Liver (tissue), 9 donors: ENCODE data around the gene MTARC2. TPM values are rescaled to one million over a fixed set of nuclear protein-coding genes. Genes with fewer than 3 reads are reported as not detected.

Experiments
- DNase-seq: peaks from one replicate; pipeline ENCODE4 v3.0.0-alpha.2; 2017; ENCODE audit warnings: low spot score
- H3K27ac ChIP-seq, 2 donors: one replicate each; pipeline ENCODE4 v1.7.0; 2013; ENCODE audit warnings: inconsistent platforms in 2 of 2, low read length in 2 of 2, control low read depth in 1 of 2, low read depth in 1 of 2, mild to moderate bottlenecking in 1 of 2
- H3K27me3 ChIP-seq, 4 donors: one replicate each; pipeline versions ENCODE4 v1.6.1 to v1.7.0; 2013; ENCODE audit warnings: low read length in 3 of 4, inconsistent platforms in 1 of 4, mild to moderate bottlenecking in 1 of 4, moderate library complexity in 1 of 4; ENCODE audit not compliant: control insufficient read depth in 4 of 4, insufficient read depth in 4 of 4
- H3K36me3 ChIP-seq, 4 donors: one replicate each; pipeline versions ENCODE4 v1.6.1 to v1.7.0; 2013; ENCODE audit warnings: low read length in 3 of 4, mild to moderate bottlenecking in 3 of 4, low read depth in 1 of 4, moderate library complexity in 1 of 4; ENCODE audit not compliant: control insufficient read depth in 4 of 4, insufficient read depth in 3 of 4
- H3K4me1 ChIP-seq, 4 donors: one replicate each; pipeline versions ENCODE4 v1.6.1 to v1.7.0; 2013; ENCODE audit warnings: low read length in 3 of 4, mild to moderate bottlenecking in 3 of 4, moderate library complexity in 1 of 4; ENCODE audit not compliant: control insufficient read depth in 4 of 4, insufficient read depth in 4 of 4
- H3K4me3 ChIP-seq, 3 donors: one replicate each; pipeline versions ENCODE4 v1.6.1 to v1.7.0; 2013; ENCODE audit warnings: low read length in 3 of 3, control low read depth in 1 of 3, low read depth in 1 of 3, mild to moderate bottlenecking in 1 of 3
- H3K9ac ChIP-seq, 2 donors: one replicate each; pipeline ENCODE4 v1.7.0; 2013; ENCODE audit warnings: low read length in 2 of 2, mild to moderate bottlenecking in 2 of 2, moderate library complexity in 2 of 2, control low read depth in 1 of 2, low read depth in 1 of 2
- H3K9me3 ChIP-seq, 4 donors: one replicate each; pipeline versions ENCODE4 v1.6.1 to v1.7.0; 2013; ENCODE audit warnings: low read length in 3 of 4; ENCODE audit not compliant: control insufficient read depth in 4 of 4
- EGR1 ChIP-seq, 2 donors: IDR thresholded peaks; 2 replicates each; pipeline ENCODE4 v1.6.1; 2016 to 2018; ENCODE audit warnings: antibody characterized with exemption in 2 of 2, low read depth in 2 of 2
- FOXA1 ChIP-seq: IDR thresholded peaks from 2 replicates; pipeline ENCODE4 v1.6.1; 2016; ENCODE audit warnings: antibody characterized with exemption
- FOXA2 ChIP-seq: IDR thresholded peaks from 2 replicates; pipeline ENCODE4 v1.6.1; 2016; ENCODE audit warnings: antibody characterized with exemption
- GABPA ChIP-seq, 2 donors: IDR thresholded peaks in 1 of 2; conservative IDR thresholded peaks in 1 of 2; 2 replicates each; pipeline ENCODE4 v1.6.1; 2016; ENCODE audit warnings: antibody characterized with exemption in 2 of 2, mild to moderate bottlenecking in 1 of 2, moderate library complexity in 1 of 2
- HNF4A ChIP-seq, 2 donors: conservative IDR thresholded peaks; 2 replicates each; pipeline ENCODE4 v1.6.1; 2016; ENCODE audit warnings: antibody characterized with exemption in 2 of 2, mild to moderate bottlenecking in 2 of 2
- HNF4G ChIP-seq: IDR thresholded peaks from 2 replicates; pipeline ENCODE4 v1.6.1; 2016; ENCODE audit warnings: antibody characterized with exemption
- JUND ChIP-seq, 2 donors: IDR thresholded peaks; 2 replicates each; pipeline ENCODE4 v1.6.1; 2016; ENCODE audit warnings: antibody characterized with exemption in 2 of 2
- NR2F2 ChIP-seq: IDR thresholded peaks from 2 replicates; pipeline ENCODE4 v1.6.1; 2016; ENCODE audit warnings: antibody characterized with exemption
- RAD21 ChIP-seq, 2 donors: IDR thresholded peaks; 2 replicates each; pipeline ENCODE4 v1.6.1; 2016; ENCODE audit warnings: antibody characterized with exemption in 2 of 2, mild to moderate bottlenecking in 2 of 2
- RXRA ChIP-seq, 2 donors: IDR thresholded peaks; 2 replicates each; pipeline ENCODE4 v1.6.1; 2017 to 2018; ENCODE audit warnings: antibody characterized with exemption in 2 of 2, mild to moderate bottlenecking in 1 of 2
- SP1 ChIP-seq: IDR thresholded peaks from 2 replicates; pipeline ENCODE4 v1.6.1; 2018; ENCODE audit warnings: antibody characterized with exemption, mild to moderate bottlenecking
- TAF1 ChIP-seq: conservative IDR thresholded peaks from 2 replicates; pipeline ENCODE4 v1.6.1; 2016; ENCODE audit warnings: antibody characterized with exemption, mild to moderate bottlenecking
- YY1 ChIP-seq: IDR thresholded peaks from 2 replicates; pipeline ENCODE4 v1.6.1; 2016; ENCODE audit warnings: antibody characterized with exemption, mild to moderate bottlenecking
- WGBS: extraction: QIAGEN DNeasy Blood & Tissue Kit; methylation state at CpG from one replicate; pipeline ENCODE4 v1.1.7; 2013; 5-methylcytosine and 5-hydroxymethylcytosine counted together
- polyA plus RNA-seq, 2 donors: library from polyadenylated mRNA; stranded (reverse) in 1 of 2; unstranded in 1 of 2; fragments of 200-250 nt in 1 of 2; fragments of >200 nt in 1 of 2; fragmentation: Nextera tagmentation in 1 of 2; extraction: Ambion mirVana in 1 of 2; gene quantifications; one replicate each; pipeline versions ENCODE4 v1.2.1 to v1.2.3, GENCODE V29; 2013 to 2015
- total RNA-seq, 2 donors: library from RNA; depleted of rRNA; stranded (reverse); fragments of >200 nt; gene quantifications; one replicate each; pipeline ENCODE4 v1.2.3, GENCODE V29; 2014
- TF ChIP-seq, protein P1 (sequence below): IDR thresholded peaks from 2 replicates; pipeline ENCODE4 v1.6.1; 2016; ENCODE audit warnings: antibody characterized with exemption, mild to moderate bottlenecking
- TF ChIP-seq, protein P2 (sequence below): IDR thresholded peaks from 2 replicates; pipeline ENCODE4 v1.6.1; 2016; ENCODE audit warnings: antibody characterized with exemption
- TF ChIP-seq, protein P3 (sequence below): IDR thresholded peaks from 2 replicates; pipeline ENCODE4 v1.6.1; 2016; ENCODE audit warnings: antibody characterized with exemption
- TF ChIP-seq, protein P4 (sequence below): fragments of 150-350 bp; IDR thresholded peaks from 2 replicates; pipeline ENCODE4 v1.5.1; 2017; ENCODE audit warnings: improper control_type of control experiment, low read depth, low read length; ENCODE audit not compliant: missing input control
- donor health status: healthy.
- donor health status: healthy.
- donor health status: healthy.
- donor health status: healthy.
- donor health status: healthy.

The MTARC2 gene
- total and polyA plus RNA-seq, 4 donors, result 24.9 to 96.1 (median 71.4) TPM

DNA sequence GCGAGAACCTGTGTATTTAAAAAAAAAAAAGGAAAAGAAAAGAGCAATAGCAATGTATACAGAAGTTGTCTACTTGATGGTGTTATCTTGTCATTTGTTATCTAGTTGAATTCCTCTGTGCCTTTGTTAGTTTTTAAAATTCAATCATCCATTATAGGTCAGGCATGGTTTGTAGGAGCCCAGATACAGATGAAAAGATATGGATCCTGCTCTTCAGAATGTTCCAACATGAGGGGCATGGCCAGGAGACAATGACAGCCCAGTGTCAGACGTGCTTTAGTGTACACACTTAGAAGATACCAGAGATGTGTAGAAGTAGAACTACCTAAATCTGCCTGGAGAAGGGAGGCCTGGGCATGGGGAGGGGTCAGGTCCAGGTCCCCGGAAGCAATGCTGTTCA is 16.6 kb downstream of the MTARC2 start:
- Histone ChIP-seq H3K9me3 (no peaks in the 10 kb centered on the region), H3K27ac (no peak overlapping the region), H3K27me3 (no peaks in the 10 kb centered on the region), H3K4me3 (no peak overlapping the region), H3K9ac (no peak overlapping the region), H3K4me1 (peaks cover 14 to 73% (median 62%) of the 10 kb centered on the region in 4 donors), H3K36me3 (peaks cover 2 to 26% (median 7%) of the 10 kb centered on the region in 4 donors)
- 87% methylated on average over 3 of the region's 3 CpGs for WGBS
- DNase-seq, result no peak
- no peak for TF ChIP-seq JUND (IDR thresholded peaks at IDR 0.05)
- no peak for TF ChIP-seq RAD21 (IDR thresholded peaks at IDR 0.05)
- no peak for TF ChIP-seq FOXA2
- TF ChIP-seq TAF1, result no peak
- TF ChIP-seq, protein P1, sequence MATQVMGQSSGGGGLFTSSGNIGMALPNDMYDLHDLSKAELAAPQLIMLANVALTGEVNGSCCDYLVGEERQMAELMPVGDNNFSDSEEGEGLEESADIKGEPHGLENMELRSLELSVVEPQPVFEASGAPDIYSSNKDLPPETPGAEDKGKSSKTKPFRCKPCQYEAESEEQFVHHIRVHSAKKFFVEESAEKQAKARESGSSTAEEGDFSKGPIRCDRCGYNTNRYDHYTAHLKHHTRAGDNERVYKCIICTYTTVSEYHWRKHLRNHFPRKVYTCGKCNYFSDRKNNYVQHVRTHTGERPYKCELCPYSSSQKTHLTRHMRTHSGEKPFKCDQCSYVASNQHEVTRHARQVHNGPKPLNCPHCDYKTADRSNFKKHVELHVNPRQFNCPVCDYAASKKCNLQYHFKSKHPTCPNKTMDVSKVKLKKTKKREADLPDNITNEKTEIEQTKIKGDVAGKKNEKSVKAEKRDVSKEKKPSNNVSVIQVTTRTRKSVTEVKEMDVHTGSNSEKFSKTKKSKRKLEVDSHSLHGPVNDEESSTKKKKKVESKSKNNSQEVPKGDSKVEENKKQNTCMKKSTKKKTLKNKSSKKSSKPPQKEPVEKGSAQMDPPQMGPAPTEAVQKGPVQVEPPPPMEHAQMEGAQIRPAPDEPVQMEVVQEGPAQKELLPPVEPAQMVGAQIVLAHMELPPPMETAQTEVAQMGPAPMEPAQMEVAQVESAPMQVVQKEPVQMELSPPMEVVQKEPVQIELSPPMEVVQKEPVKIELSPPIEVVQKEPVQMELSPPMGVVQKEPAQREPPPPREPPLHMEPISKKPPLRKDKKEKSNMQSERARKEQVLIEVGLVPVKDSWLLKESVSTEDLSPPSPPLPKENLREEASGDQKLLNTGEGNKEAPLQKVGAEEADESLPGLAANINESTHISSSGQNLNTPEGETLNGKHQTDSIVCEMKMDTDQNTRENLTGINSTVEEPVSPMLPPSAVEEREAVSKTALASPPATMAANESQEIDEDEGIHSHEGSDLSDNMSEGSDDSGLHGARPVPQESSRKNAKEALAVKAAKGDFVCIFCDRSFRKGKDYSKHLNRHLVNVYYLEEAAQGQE, result no peak
- TF ChIP-seq YY1, result no peak
- no peak for TF ChIP-seq NR2F2
- TF ChIP-seq GABPA (IDR thresholded peaks at IDR 0.05 in 1 of 2, conservative IDR thresholded peaks at IDR 0.05 in 1 of 2), result no peak
- TF ChIP-seq, protein P2, sequence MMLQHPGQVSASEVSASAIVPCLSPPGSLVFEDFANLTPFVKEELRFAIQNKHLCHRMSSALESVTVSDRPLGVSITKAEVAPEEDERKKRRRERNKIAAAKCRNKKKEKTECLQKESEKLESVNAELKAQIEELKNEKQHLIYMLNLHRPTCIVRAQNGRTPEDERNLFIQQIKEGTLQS, result no peak
- no peak for TF ChIP-seq SP1
- TF ChIP-seq, protein P3, sequence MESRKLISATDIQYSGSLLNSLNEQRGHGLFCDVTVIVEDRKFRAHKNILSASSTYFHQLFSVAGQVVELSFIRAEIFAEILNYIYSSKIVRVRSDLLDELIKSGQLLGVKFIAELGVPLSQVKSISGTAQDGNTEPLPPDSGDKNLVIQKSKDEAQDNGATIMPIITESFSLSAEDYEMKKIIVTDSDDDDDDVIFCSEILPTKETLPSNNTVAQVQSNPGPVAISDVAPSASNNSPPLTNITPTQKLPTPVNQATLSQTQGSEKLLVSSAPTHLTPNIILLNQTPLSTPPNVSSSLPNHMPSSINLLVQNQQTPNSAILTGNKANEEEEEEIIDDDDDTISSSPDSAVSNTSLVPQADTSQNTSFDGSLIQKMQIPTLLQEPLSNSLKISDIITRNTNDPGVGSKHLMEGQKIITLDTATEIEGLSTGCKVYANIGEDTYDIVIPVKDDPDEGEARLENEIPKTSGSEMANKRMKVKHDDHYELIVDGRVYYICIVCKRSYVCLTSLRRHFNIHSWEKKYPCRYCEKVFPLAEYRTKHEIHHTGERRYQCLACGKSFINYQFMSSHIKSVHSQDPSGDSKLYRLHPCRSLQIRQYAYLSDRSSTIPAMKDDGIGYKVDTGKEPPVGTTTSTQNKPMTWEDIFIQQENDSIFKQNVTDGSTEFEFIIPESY, result no peak
- TF ChIP-seq HNF4A (conservative IDR thresholded peaks at IDR 0.05), result no peak
- TF ChIP-seq EGR1 (IDR thresholded peaks at IDR 0.05; ENCODE audit: low read depth in 2 of 2), result no peak
- TF ChIP-seq, protein P4, sequence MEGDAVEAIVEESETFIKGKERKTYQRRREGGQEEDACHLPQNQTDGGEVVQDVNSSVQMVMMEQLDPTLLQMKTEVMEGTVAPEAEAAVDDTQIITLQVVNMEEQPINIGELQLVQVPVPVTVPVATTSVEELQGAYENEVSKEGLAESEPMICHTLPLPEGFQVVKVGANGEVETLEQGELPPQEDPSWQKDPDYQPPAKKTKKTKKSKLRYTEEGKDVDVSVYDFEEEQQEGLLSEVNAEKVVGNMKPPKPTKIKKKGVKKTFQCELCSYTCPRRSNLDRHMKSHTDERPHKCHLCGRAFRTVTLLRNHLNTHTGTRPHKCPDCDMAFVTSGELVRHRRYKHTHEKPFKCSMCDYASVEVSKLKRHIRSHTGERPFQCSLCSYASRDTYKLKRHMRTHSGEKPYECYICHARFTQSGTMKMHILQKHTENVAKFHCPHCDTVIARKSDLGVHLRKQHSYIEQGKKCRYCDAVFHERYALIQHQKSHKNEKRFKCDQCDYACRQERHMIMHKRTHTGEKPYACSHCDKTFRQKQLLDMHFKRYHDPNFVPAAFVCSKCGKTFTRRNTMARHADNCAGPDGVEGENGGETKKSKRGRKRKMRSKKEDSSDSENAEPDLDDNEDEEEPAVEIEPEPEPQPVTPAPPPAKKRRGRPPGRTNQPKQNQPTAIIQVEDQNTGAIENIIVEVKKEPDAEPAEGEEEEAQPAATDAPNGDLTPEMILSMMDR, result no peak
- TF ChIP-seq FOXA1, result no peak
- no peak for TF ChIP-seq RXRA (IDR thresholded peaks at IDR 0.05)
- TF ChIP-seq HNF4G, result no peak
